Heart right ventricle (tissue), 16 donors: ENCODE measurements around the gene BRME1. TPM values are rescaled to one million over a fixed set of nuclear protein-coding genes. Genes with fewer than 3 reads are reported as not detected.

Source experiments
- ATAC-seq, 8 donors: fragments of 200-7000 bp; cut with Tn5 transposase; one replicate each; pipeline ENCODE4 v1.9.1; 2020; ENCODE audit warnings: mild to moderate bottlenecking in 8 of 8, moderate library complexity in 8 of 8, moderate number of reproducible peaks in 1 of 8
- DNase-seq, 2 donors: peaks; one replicate each; pipeline ENCODE4 v3.0.0-alpha.2; 2020
- H3K27ac ChIP-seq, 10 donors: fragments of 200-600 bp; sonication (generic) in 2 of 10; one replicate each; pipeline versions ENCODE4 v1.5.0 to v1.8.0; 2020 to 2022; ENCODE audit warnings: mild to moderate bottlenecking in 3 of 10
- H3K27me3 ChIP-seq, 7 donors: fragments of 200-600 bp; one replicate each; pipeline ENCODE4 v1.8.0; 2021 to 2022; ENCODE audit warnings: mild to moderate bottlenecking in 2 of 7
- H3K36me3 ChIP-seq, 9 donors: fragments of 200-600 bp; sonication (generic) in 1 of 9; one replicate each; pipeline versions ENCODE4 v1.5.0 to v1.8.0; 2020 to 2022; ENCODE audit warnings: mild to moderate bottlenecking in 2 of 9
- H3K4me1 ChIP-seq, 9 donors: fragments of 200-600 bp; sonication (generic) in 1 of 9; one replicate each; pipeline versions ENCODE4 v1.5.0 to v1.8.0; 2020 to 2022; ENCODE audit warnings: mild to moderate bottlenecking in 4 of 9
- H3K4me3 ChIP-seq, 10 donors: fragments of 200-600 bp; sonication (generic) in 2 of 10; one replicate each; pipeline versions ENCODE4 v1.5.0 to v1.8.0; 2020 to 2022; ENCODE audit warnings: mild to moderate bottlenecking in 7 of 10, moderate library complexity in 2 of 10
- H3K9me3 ChIP-seq, 11 donors: fragments of 200-600 bp in 10 of 11; sonication (generic) in 2 of 11; one replicate each; pipeline versions ENCODE4 v1.5.0 to v1.8.0; 2013 to 2022; ENCODE audit warnings: mild to moderate bottlenecking in 2 of 11, control low read depth in 1 of 11, moderate library complexity in 1 of 11
- WGBS, 2 donors: extraction: QIAGEN DNeasy Blood & Tissue Kit; methylation state at CpG; one replicate each; pipeline ENCODE4 v1.1.7; 2013; ENCODE audit warnings: inconsistent platforms in 1 of 2; 5-methylcytosine and 5-hydroxymethylcytosine counted together
- intact Hi-C, 10 donors: fragments of 100-400 bp; cut with DNase I; formaldehyde crosslinking; loops; one replicate each; pipeline versions ENCODE4 v1.11.1 to v1.14.2; 2022
- polyA plus RNA-seq, 2 donors: library from polyadenylated mRNA; stranded (reverse); fragments of 200-250 nt; gene quantifications; one replicate each; pipeline ENCODE4 v1.2.3, GENCODE V29; 2013
- total RNA-seq, 10 donors: library from RNA; stranded (reverse); fragmentation: NEBNext Ultra II Directional in 3 of 10; extraction: Animal tissue kit (Norgen Biotek cat#: 25700) in 3 of 10; gene quantifications; one replicate each; pipeline versions ENCODE4 v1.2.1 to v1.2.4, GENCODE V29; 2021 to 2023
- TF ChIP-seq, protein P1 (sequence below), 9 donors: fragments of 200-600 bp; sonication (generic) in 2 of 9; IDR thresholded peaks; one replicate each; pipeline versions ENCODE4 v1.5.0 to v1.8.0; 2021 to 2022; ENCODE audit warnings: antibody characterized with exemption in 9 of 9, mild to moderate bottlenecking in 5 of 9, moderate library complexity in 1 of 9
- donor health status: Arrhythmogenic right ventricular cardiomyopathy.
- donor health status: ischemic (EF 13 %, LVEDD 7.1; RV severe dilation, severe dysfunction).
- donor health status: healthy with polysubstance abuse.
- donor health status: DM: no; HTN: yes; CAD: no.
- donor health status: DM: no; HTN: no; CAD: no.
- donor health status: ischemic (EF 25% LVEDD 6.9; RV normal size, moderate dysfunction).
- donor health status: ischemic (EF 25% LVEDD 5.7; RV mildly dilated, moderate dysfunction).
- donor health status: healthy.
- donor health status: DM: yes; HTN: yes; CAD: no.
- donor health status: Ischemic cardiomyopathy.
- donor health status: ischemic (EF 35%, LVEDD 5.7; RV mildly dilated, moderate dysfunction).
- donor health status: nonischemic (EF 11% LVEDD 7.7; RV severe dilation, severe dysfunction).
- donor health status: DM: yes; HTN: yes; CAD: no.
- donor health status: PGD.
- donor health status: ischemic (EF 29% LVEDD 5.4; RV normal size, mild dysfunction).
- donor health status: nonischemic (EF 23%, LVEDD 6.1; RV moderate dilation, normal function).

BRME1 gene
- total and polyA plus RNA-seq, 12 donors = 0.19 to 2.0 (median 0.63) TPM; not detected in 2

- TF ChIP-seq, protein P1, sequence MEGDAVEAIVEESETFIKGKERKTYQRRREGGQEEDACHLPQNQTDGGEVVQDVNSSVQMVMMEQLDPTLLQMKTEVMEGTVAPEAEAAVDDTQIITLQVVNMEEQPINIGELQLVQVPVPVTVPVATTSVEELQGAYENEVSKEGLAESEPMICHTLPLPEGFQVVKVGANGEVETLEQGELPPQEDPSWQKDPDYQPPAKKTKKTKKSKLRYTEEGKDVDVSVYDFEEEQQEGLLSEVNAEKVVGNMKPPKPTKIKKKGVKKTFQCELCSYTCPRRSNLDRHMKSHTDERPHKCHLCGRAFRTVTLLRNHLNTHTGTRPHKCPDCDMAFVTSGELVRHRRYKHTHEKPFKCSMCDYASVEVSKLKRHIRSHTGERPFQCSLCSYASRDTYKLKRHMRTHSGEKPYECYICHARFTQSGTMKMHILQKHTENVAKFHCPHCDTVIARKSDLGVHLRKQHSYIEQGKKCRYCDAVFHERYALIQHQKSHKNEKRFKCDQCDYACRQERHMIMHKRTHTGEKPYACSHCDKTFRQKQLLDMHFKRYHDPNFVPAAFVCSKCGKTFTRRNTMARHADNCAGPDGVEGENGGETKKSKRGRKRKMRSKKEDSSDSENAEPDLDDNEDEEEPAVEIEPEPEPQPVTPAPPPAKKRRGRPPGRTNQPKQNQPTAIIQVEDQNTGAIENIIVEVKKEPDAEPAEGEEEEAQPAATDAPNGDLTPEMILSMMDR (IDR thresholded peaks at IDR 0.05) = no peak
- DNase-seq (peak; percentile 99 to 100), ATAC-seq (peak; percentile 97 to 99 (median 98))
- H3K9me3 ChIP-seq = no peaks in the 10 kb centered on the region
- no peaks in the 10 kb centered on the region for H3K27me3 ChIP-seq
- peaks cover 8 to 28% (median 15%) of the 10 kb centered on the region in 9 donors for H3K4me1 ChIP-seq
- H3K27ac ChIP-seq = peak within 1 kb of the TSS; percentile 57 to 90 (median 84)
- H3K4me3 ChIP-seq = peak within 1 kb of the TSS; percentile 48 to 84 (median 76)
- 1% methylated on average over 43 to 63 of the region's 65 CpGs for WGBS, 2 donors
- intact Hi-C loops = loop anchor here in 5 of 10 donors (1.0 to 10.0 kb wide), 10 partner anchors 47 to 120 kb away; partner anchors contain the start of genes RFX1 (in 3 of the 5), IL27RA (in 1 of the 5) and MISP3 (in 1 of the 5)
- peaks cover 0 to 34% (median 21%) of the 10 kb centered on the region in 9 donors for H3K36me3 ChIP-seq
These were observed 46.4 kb upstream of the BRME1 start, which contains the start of gene DCAF15 for GRCh38 chr19:13952154-13952930. DCAF15 (plus strand) TSS chr19:13952509; CDS start chr19:13952513, 4 bp downstream.

DNA sequence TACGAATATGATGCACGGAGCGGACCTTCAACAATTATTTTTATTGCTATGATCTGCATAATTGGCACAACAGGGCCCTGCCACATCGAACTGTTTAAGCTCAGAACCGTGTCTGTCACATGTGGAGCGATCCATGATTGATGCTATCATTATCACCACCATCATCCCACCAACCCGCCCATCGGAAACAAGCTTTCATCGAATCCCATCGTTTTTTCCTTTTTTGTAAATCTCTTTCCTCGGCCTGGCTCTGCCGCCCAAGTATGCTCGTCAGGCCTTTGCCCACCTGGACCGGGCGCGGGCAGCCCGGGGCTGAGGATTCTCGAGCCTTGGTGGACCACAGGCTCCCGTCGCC is 45.9 kb upstream of the BRME1 start:
- intact Hi-C loops = loop anchor here in 5 of 10 donors (1.0 to 10.0 kb wide), 10 partner anchors 46 to 121 kb away; partner anchors contain the start of genes RFX1 (in 3 of the 5), IL27RA (in 1 of the 5) and MISP3 (in 1 of the 5)
- WGBS, 2 donors = 12% methylated on average over 20 of the region's 20 CpGs
- Histone ChIP-seq H3K4me3 (peak overlapping the region in 9 of 10 donors; percentile 60 to 84 (median 77)), H3K9me3 (no peaks in the 10 kb centered on the region), H3K27ac (peak overlapping the region in 1 of 10 donors; percentile 89), H3K4me1 (peaks cover 8 to 24% (median 15%) of the 10 kb centered on the region in 9 donors), H3K27me3 (no peaks in the 10 kb centered on the region), H3K36me3 (peaks cover 0 to 28% (median 15%) of the 10 kb centered on the region in 9 donors)
- ATAC-seq (no peak), DNase-seq (no peak)
- TF ChIP-seq, protein P1 (IDR thresholded peaks at IDR 0.05) = no peak

DNA sequence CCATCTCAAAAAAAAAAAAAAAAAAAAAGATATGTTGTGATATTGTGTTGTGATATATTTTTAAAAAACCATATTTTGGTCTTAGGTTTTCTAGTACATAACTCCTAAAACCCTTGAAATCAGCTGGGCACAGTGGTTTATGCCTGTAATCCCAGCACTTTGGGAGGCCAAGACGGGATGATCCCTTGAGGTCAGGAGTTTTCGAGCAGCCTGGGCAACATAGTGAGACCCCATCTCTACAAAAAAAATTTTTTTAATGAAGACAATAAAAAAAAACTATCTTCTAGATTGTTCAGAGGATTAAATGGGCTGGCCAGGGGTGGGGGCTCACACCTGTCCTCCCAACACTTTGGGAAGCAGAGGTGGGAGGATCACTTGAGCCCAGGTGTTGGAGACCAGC is 45.1 kb upstream of the BRME1 start:
- DNase-seq = no peak
- H3K9me3 ChIP-seq = no peaks in the 10 kb centered on the region
- no peaks in the 10 kb centered on the region for H3K27me3 ChIP-seq
- peaks cover 0 to 21% (median 8%) of the 10 kb centered on the region in 9 donors for H3K36me3 ChIP-seq
- H3K4me1 ChIP-seq = peaks cover 8 to 21% (median 15%) of the 10 kb centered on the region in 9 donors
- no peak overlapping the region for H3K27ac ChIP-seq
- TF ChIP-seq, protein P1 (IDR thresholded peaks at IDR 0.05) = no peak
- ATAC-seq = no peak
- H3K4me3 ChIP-seq = no peak overlapping the region
- WGBS, 2 donors = 91 to 93% methylated on average over 2 of the region's 2 CpGs
- intact Hi-C loops = loop anchor here in 5 of 10 donors (5.0 to 10.0 kb wide), 7 partner anchors 49 to 121 kb away; partner anchors contain the start of genes RFX1 (in 2 of the 5), IL27RA (in 1 of the 5) and MISP3 (in 1 of the 5)

DNA sequence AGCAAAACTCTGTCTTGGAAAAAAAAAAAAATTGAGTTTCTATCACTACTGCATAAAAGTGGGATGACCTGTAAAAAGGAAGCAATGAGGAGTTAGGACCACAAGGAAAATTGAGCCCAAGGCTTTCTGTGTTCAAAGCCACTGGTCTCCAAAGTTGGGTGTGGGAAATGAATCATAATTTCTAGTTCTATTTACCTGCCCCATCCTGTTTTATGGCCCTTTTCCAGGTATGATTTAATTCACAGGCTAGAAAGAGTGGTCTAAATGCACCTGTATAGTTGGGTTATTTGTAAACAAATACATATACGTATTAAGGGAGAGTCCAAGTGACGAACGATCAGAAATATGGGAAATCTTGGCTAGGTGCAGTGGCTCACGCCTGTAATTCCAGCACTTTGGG is 40.5 kb upstream of the BRME1 start:
- Histone ChIP-seq H3K36me3 (no peaks in the 10 kb centered on the region), H3K4me3 (no peak overlapping the region), H3K27me3 (no peaks in the 10 kb centered on the region), H3K4me1 (peaks cover 0 to under 1% (median 0%) of the 10 kb centered on the region in 9 donors), H3K27ac (no peak overlapping the region), H3K9me3 (no peaks in the 10 kb centered on the region)
- intact Hi-C loops = no loop called here
- 94% methylated on average over 4 of the region's 4 CpGs for WGBS, 2 donors
- TF ChIP-seq, protein P1 (IDR thresholded peaks at IDR 0.05) = no peak
- ATAC-seq (no peak), DNase-seq (no peak)
